ENCODE measurements around the gene KRTDAP.
"Not testable (repeated sequence)": the region's sequence is repeated elsewhere in the genome, so short reads cannot be mapped to it uniquely, and the experiment has no call there.

KRTDAP gene

DNA sequence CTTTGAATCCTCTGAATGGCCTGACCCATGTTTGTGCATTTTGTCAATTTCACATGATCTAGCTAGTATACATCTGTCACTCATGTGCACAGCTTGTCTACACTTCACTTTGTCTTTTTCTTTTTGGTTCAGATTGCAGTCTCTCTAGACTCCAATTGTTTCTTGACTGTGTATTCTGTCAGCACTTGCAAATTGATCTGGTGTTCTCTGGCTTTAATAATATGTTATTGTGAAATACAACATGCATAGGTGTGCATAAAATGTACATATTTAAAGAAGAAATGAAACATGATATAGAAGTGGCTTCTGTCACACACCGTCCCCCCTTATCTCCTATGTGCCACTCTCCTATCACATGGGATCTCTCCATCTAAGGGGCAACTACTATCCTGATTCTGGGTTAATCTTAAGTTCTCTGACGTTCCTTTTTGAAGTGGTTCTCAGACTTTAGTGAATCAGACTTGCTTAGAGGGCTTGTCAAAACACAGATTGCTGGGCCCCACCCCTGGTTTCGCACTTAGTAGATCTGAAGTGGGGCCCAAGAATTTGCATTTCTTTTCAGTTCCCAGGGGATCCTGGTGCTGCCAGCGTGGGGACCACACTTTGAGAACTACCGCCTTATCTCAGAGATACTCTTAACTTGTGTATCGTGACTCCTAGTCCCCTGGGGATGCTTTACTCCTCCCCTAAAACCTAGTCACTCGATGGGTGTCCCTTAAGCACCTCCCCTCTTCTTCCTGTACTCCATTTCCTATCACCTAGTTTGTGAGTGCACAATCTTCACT is 5.8 kb downstream of the KRTDAP start:
- no peak for DNase-seq (ENCODE audit: low read depth)

- no peak for DNase-seq (ENCODE audit: low read depth)
Observed at GRCh38 chr19:35483089-35483488, 7.2 kb downstream of the KRTDAP start.

GRCh38 chr19:35478794-35479677 is 11.2 kb downstream of the KRTDAP start:
- DNase-seq (ENCODE audit: low read depth) = no peak

DNA sequence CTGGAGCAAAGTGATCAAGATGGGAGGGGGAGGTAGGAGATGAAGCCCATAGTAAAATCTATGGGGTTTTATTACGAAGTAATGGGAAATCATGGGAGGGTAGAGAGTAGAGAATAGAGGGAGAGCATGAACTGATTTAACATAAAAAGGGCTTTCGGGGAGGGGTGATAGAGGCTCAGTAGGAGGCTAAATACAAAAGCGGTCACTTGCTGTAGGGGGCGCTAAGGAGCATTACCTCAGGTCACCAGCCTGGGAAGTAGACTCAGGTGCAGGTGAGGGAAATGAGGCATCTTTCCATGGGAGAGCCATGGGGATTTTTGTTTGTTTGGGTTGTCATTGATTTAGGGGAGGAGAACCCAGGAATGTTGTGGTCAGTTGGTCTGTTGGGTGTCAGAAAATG is 14.1 kb downstream of the KRTDAP start:
- DNase-seq (ENCODE audit: low read depth) = no peak

DNA sequence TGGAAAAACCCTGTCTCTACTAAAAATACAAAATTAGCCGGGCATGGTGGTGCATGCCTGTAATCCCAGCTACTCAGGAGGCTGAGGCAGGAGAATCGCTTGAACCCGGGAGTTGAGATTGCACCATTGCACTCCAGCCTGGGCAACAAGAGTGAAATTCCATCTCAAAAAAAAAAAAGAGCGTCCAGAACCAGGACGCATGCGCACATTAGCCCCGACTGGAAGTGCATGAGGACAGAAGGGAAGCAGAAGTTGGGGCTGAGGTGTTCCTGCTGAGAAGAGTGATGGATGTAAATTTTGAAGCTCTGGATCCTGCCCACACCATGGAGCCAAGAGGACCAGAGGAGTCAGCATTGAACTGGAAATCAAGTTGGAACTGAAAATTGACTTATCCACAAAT is 15.7 kb downstream of the KRTDAP start:
- DNase-seq (ENCODE audit: low read depth) = not testable (repeated sequence)

- no peak for DNase-seq (ENCODE audit: low read depth)
Observed at GRCh38 chr19:35474104-35474503, 16.2 kb downstream of the KRTDAP start.

DNA sequence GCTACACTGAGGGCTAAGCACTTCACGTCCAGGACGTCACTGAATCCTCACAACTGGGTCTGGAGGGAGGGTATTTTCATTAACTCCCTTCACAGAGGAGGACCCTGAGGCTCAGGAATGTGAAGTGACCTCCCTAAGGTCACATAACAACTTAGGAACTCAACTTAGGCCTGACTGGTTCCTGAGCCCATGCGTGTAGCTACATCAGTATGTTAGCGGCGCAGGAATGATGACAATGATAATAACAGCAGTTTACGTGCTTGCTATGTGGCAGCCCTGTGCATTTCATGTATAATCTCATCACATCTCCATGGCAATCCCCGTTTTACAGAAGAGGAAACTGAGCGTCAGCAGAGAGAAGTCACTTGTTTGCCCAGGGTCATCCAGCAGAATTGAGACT is 18.3 kb downstream of the KRTDAP start:
- DNase-seq (ENCODE audit: low read depth) = no peak

DNA sequence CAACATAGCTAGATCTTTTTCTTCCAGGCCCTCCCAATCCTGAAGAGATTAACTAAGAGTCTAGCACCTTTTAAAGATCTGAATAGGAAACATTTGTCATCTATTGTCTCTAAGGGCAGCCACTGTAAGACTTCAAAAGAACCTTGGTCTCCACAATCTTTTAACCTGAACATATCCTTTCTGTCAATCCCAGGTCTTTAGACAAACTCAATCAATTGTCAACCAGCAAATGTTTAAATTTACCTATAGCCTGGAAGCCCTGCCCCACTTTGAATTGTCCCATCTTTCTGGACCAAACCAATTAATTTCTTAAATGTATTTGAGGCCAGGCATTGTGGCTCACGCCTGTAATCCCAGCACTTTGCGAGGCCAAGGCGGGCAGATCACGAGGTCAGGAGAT is 19.2 kb downstream of the KRTDAP start:
- not testable (repeated sequence) for DNase-seq (ENCODE audit: low read depth)

DNA sequence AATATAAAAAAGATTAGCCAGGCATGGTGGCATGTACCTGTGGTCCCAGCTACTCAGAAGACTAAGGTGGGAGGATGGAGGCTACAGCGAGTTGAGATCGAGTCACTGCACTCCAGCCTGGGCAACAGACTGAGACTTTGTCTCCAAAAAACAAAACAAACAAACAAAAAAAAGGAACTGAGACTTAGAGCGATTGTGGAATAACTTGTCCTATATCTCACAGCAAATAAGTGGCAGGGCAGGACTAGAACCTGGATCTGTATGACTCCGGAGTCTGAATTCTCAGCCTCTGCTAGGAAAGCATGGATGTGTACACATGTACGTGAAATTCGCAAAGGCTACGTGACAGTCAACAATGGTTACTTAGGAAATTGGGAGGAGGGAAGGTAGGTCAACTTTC is 20.1 kb downstream of the KRTDAP start:
- no peak for DNase-seq (ENCODE audit: low read depth)

- DNase-seq (ENCODE audit: low read depth) = peak; percentile 43
Observed at GRCh38 chr19:35468637-35469036, 21.6 kb downstream of the KRTDAP start.

- DNase-seq (ENCODE audit: low read depth) = no peak
Observed at GRCh38 chr19:35466259-35466658, 24.0 kb downstream of the KRTDAP start.

GRCh38 chr19:35462956-35463355 is 27.3 kb downstream of the KRTDAP start:
- not testable (repeated sequence) for DNase-seq (ENCODE audit: low read depth)

DNA sequence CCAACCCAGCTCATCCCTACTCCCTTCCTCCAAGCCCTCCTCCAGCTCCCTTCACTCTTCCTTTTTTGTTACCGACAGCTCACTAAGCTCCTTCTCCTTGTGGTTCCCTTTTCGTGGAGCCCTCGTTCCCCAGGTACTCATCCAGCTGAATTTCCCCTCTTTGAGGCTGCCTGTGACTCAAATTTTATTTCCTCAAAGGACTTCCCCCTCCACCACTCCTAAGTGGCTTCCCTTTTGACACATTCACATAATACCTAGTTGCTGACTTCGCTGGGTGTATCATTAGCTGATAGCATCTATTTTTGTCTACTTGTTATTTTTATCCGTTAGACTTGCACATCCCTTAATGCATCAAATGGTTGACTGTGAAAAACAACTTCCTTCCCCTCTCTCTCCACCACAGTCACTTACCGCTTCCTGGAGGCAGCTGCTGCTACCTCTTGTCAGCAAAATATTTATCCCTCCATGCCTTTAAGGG is 27.7 kb downstream of the KRTDAP start:
- no peak for DNase-seq (ENCODE audit: low read depth)

- not testable (repeated sequence) for DNase-seq (ENCODE audit: low read depth)
Observed at GRCh38 chr19:35461788-35462187, 28.5 kb downstream of the KRTDAP start.

DNA sequence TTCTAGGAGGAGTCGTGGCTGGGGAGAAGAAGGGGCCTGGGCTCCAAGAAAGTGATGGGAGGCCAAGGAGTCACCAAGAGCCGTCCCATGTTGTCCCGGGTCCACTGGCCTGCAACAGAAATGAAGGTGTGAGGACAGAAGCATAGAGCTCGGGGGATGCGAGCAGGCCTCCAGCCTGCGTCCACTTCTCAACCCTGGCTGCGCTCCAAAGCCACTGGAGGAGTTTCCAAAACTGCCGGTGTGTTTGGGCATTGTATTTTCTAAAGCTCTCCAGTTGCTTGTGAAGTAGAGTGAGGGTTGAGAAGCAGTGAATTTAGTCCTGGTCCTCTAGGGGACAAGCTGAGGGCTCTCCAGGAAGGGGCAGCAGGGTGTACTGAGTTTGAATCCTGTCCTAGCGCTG is 29.2 kb downstream of the KRTDAP start:
- DNase-seq (ENCODE audit: low read depth) = no peak

GRCh38 chr19:35460608-35461007 is 29.7 kb downstream of the KRTDAP start:
- DNase-seq (ENCODE audit: low read depth) = no peak

DNA sequence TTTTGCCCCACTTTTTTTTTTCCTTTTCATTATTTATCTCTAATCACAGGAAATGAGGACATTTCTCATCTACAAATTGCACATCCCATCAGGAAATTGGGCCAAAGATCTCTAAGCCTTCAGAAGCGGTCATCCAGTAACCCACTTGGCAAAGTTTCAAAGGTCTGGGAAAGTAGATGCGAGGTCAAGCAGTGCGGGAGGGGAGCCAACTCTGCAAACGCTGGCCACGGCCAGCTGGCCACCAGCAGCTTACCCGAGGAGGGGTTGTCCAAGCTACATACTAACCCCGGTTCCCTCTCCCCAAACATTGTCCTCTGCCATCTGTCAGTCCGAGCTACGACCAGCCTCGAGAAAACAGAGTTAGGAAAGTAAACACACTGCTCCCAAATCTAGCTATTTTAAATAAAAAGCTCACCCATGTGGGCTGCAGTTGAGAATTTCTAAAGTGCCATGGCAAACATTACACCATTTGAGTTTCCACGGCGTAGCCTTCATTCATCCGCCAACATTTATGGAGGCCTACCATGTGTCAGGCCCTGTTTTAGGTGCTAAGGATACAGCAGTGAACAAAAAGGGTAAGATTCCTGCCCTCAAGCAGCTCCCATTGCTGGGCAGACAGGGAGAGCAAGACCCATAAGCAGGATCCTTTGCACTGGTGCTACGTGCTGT is 30.7 kb downstream of the KRTDAP start:
- DNase-seq (ENCODE audit: low read depth) = no peak

DNA sequence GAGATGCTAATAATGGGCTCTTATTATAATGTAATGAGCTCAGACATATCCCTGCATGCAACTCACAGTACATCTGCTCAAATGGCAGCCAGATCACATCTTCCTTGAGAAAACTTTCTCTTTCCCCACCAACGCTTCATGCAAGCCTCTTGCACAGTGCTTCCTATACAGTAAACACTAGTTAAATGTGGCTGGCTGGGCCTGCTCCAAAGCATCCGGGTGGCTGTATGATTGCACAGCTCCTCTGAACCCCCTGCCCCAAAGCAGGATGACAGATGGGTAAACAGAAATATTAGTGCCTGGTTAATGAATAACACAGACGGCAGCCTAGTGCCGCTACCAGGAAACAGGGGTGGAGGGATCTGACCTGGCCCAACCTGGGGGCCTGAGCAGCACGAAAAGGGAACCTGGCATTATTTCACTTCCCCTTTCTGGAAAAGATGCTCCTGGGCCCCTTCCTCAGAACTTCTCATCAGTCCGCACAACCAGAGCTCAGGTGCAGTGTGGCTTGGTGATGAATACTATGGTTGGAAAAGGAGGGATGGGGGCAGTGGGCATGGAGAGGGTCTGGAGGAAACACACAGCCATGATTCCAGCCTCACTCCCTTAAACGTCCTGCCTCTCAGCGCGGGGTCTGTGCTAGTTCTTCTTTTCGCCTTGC is 31.4 kb downstream of the KRTDAP start:
- DNase-seq (ENCODE audit: low read depth) = no peak

DNA sequence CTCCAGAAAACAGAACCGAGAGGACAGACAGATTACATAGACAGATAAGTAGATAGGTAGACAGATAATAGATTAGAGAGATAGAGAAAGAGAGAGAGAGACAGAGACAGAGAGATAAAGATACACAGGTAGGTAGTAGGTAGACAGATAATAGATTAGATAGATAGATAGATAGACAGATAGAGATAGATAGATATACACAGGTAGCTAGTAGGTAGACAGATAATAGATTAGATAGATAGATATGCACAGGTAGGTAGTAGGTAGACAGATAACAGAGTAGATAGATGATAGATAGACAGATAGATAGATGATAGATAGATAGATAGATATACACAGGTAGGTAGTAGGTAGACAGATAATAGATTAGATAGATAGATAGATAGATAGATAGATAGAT is 32.1 kb downstream of the KRTDAP start:
- DNase-seq (ENCODE audit: low read depth) = no peak

DNA sequence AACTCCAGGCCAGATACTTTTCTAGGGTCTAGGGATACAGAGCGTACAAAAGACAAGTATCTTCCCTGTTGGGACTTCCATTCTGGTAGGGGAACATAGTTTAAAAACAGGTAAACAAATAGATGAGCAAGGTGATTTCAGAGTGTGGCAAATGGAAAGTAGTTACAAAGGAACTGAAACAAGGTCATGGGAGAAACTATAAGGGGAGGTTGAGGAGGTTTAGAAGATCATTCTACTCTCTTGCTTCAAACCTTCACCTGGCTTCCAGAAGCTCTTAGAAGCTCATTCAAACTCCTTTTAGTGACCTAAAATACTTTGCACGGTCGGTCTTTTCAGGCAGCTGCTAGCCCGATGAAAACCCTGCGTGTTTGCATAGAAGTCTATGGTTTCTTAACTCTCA is 33.1 kb downstream of the KRTDAP start:
- DNase-seq (ENCODE audit: low read depth) = no peak

DNA sequence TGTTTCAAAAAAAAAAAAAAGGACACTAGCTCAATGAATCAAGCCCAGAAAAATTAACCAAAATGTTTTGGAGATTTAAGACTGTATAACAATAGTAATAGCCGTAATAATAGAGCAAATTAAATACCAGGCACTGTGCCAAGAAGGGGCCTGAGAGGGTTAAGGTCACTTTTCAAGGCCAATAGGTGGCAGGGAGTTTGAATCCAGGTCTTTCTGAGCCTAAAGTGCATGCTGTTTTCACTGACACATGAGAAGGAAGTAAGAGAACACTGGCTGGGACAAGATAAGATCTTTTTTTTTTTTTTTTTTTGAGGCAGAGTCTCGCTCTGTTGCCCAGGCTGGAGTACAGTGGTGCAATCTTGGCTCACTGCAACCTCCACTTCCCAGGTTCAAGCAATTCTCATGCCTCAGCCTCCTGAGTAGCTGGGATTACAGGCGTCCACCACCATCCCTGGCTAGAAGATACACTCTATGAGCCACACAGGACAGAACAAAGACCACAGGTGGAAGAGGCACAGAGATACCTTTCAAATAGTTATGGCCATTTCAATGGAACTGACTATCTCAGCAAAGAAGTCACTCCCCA is 34.6 kb downstream of the KRTDAP start:
- no peak for DNase-seq (ENCODE audit: low read depth)

- no peak for DNase-seq (ENCODE audit: low read depth)
Observed at GRCh38 chr19:35454663-35455062, 35.6 kb downstream of the KRTDAP start.

Data from ELR (cell line).